Endothelial cell of umbilical vein (primary cell): ENCODE data around the gene DSG2. TPM values are rescaled to one million over a fixed set of nuclear protein-coding genes. Genes with fewer than 3 reads are reported as not detected.

Experiments used
- BruUV-seq: library from RNA; stranded (reverse); fragments of 400-500 nt; replicated peaks from 2 replicates; lab custom pipeline; 2021; lab: Mats Ljungman, UMichigan
- CTCF ChIA-PET: fragments of 300-600, 350-600 bp; sonication (Branson Sonifier 250); formaldehyde crosslinking; loops from one replicate; lab custom pipeline; 2021; ENCODE audit warnings: antibody characterized with exemption, inconsistent platforms; lab: Charles Lee
- POLR2A ChIA-PET: fragments of 300-600, 350-600 bp; sonication (Branson Sonifier 250); formaldehyde crosslinking; loops from one replicate; lab custom pipeline; 2021; ENCODE audit warnings: antibody characterized with exemption, inconsistent platforms; lab: Charles Lee
- DNase-seq: peaks from one replicate; pipeline ENCODE4 v3.0.0-alpha.2; 2011; ENCODE audit warnings: low read depth, low spot score
- FAIRE-seq: peaks from 2 replicates; lab custom pipeline; 2011; peaks lifted over from hg19 to GRCh38; lab: Jason Lieb, UNC
- H2AFZ ChIP-seq: 2 replicates; pipeline ENCODE4 v1.6.0; 2012; ENCODE audit warnings: low read depth, low read length, control low read depth, inconsistent platforms
- H3K27ac ChIP-seq: 2 replicates; pipeline ENCODE4 v1.5.1; 2011; ENCODE audit warnings: low read depth, mild to moderate bottlenecking, control low read depth, low read length, moderate library complexity; ENCODE audit not compliant: insufficient read depth
- H3K27me3 ChIP-seq, 2 experiments: 2 replicates each; pipeline versions ENCODE4 v1.6.0 to v1.6.1; 2011; ENCODE audit warnings: low read length in 2 of 2, mixed read lengths in 1 of 2; ENCODE audit not compliant: control insufficient read depth in 2 of 2, insufficient read depth in 2 of 2
- H3K36me3 ChIP-seq, 2 experiments: 2 replicates in 1 of 2; 3 replicates in 1 of 2; pipeline ENCODE4 v1.5.1; 2011; ENCODE audit warnings: low read length in 2 of 2, mild to moderate bottlenecking in 1 of 2, moderate library complexity in 1 of 2; ENCODE audit not compliant: control insufficient read depth in 2 of 2, insufficient read depth in 2 of 2; ENCODE audit errors: extremely low read depth in 1 of 2
- H3K4me1 ChIP-seq: 3 replicates; pipeline ENCODE4 v1.5.1; 2011; ENCODE audit warnings: mild to moderate bottlenecking, low read length; ENCODE audit not compliant: control insufficient read depth, insufficient read depth; ENCODE audit errors: extremely low read depth
- H3K4me2 ChIP-seq: 2 replicates; pipeline ENCODE4 v1.6.1; 2011; ENCODE audit warnings: low read length, control low read depth, mixed read lengths; ENCODE audit not compliant: insufficient read depth
- H3K4me3 ChIP-seq, 3 experiments: fragments of 200-600 bp in 1 of 3; sonication (generic), shearing (Covaris generic) in 1 of 3; replicated peaks in 1 of 3; 2 replicates each; pipeline ENCODE4 v1.5.1; 2011 to 2016; ENCODE audit warnings: control low read depth in 3 of 3, low read length in 3 of 3, mild to moderate bottlenecking in 2 of 3, inconsistent platforms in 1 of 3, low read depth in 1 of 3, moderate library complexity in 1 of 3; ENCODE audit not compliant: insufficient read depth in 1 of 3
- H3K79me2 ChIP-seq: 2 replicates; pipeline ENCODE4 v1.6.0; 2012; ENCODE audit warnings: low read length, inconsistent platforms; ENCODE audit not compliant: control insufficient read depth, insufficient read depth
- H3K9ac ChIP-seq: replicated peaks from 2 replicates; pipeline ENCODE3; 2011; ENCODE audit warnings: low read length, control low read depth; ENCODE audit not compliant: insufficient read depth; ENCODE audit errors: extremely low read depth
- H3K9me1 ChIP-seq: replicated peaks from 3 replicates; pipeline ENCODE4 v1.6.0; 2011; ENCODE audit warnings: mild to moderate bottlenecking, low read length; ENCODE audit not compliant: control insufficient read depth, insufficient read depth; ENCODE audit errors: extremely low read depth
- H3K9me3 ChIP-seq: replicated peaks from 2 replicates; pipeline ENCODE4 v1.5.1; 2012; ENCODE audit warnings: low read length, inconsistent platforms; ENCODE audit not compliant: control insufficient read depth, insufficient read depth
- H4K20me1 ChIP-seq: replicated peaks from 2 replicates; pipeline ENCODE3; 2011; ENCODE audit warnings: mild to moderate bottlenecking, low read length; ENCODE audit not compliant: control insufficient read depth, insufficient read depth; ENCODE audit errors: extremely low read depth
- FOS ChIP-seq: IDR thresholded peaks from 2 replicates; pipeline ENCODE4 v1.6.1; 2011; ENCODE audit warnings: mild to moderate bottlenecking, low read length, moderate library complexity, borderline replicate concordance; ENCODE audit not compliant: insufficient read depth
- GATA2 ChIP-seq: IDR thresholded peaks from 2 replicates; pipeline ENCODE4 v1.7.0; 2011; ENCODE audit warnings: low read depth, mild to moderate bottlenecking, moderate library complexity, mixed read lengths, low read length; ENCODE audit not compliant: insufficient read length, insufficient read depth
- JUN ChIP-seq: IDR thresholded peaks from 2 replicates; pipeline ENCODE4 v1.6.1; 2011; ENCODE audit warnings: borderline replicate concordance, low read depth; ENCODE audit not compliant: insufficient read length, insufficient read depth
- dilution Hi-C: fragments of 300-500 bp; cut with MboI; formaldehyde crosslinking; loops from one replicate; pipeline ENCODE4 v1.15.0; 2019; ENCODE audit warnings: low sequenced_read_pairs; ENCODE audit not compliant: extremely low pct_ligation_motif_present
- intact Hi-C: fragments of 100-400 bp; cut with micrococcal nuclease; formaldehyde crosslinking; loops from one replicate; pipeline ENCODE4 v1.10.0; 2022
- polyA plus RNA-seq, 4 experiments: library from polyadenylated mRNA; depleted of rRNA in 3 of 4; stranded (reverse) in 3 of 4; unstranded in 1 of 4; fragments of >200 nt; gene quantifications; 2 replicates each; pipeline versions ENCODE4 v1.2.1 to v1.2.3, GENCODE V29; 2011 to 2012; ENCODE audit warnings: missing spikeins in 1 of 4
- total RNA-seq: library from RNA; stranded (reverse); gene quantifications from 2 replicates; pipeline ENCODE4 v1.2.3, GENCODE V29; 2021
- TF ChIP-seq, protein P1 (sequence below), 2 donors: IDR thresholded peaks; 1 replicate in 1 of 2; 2 replicates in 1 of 2; pipeline ENCODE4 v1.5.1; 2011; ENCODE audit warnings: low read length in 2 of 2, mild to moderate bottlenecking in 2 of 2, moderate library complexity in 2 of 2, control low read depth in 1 of 2, inconsistent platforms in 1 of 2, low read depth in 1 of 2; ENCODE audit not compliant: insufficient read depth in 1 of 2; ENCODE audit errors: extremely low read depth in 1 of 2
- TF ChIP-seq, protein P2 (sequence below): IDR thresholded peaks from 2 replicates; pipeline ENCODE4 v1.6.1; 2011; ENCODE audit not compliant: insufficient read depth, insufficient read length

DSG2 gene
- total and polyA plus RNA-seq, 2 donors (not counting 3 experiments of a cell fraction or from before 2014, with no cell fraction given), result 0.04 TPM

DNA sequence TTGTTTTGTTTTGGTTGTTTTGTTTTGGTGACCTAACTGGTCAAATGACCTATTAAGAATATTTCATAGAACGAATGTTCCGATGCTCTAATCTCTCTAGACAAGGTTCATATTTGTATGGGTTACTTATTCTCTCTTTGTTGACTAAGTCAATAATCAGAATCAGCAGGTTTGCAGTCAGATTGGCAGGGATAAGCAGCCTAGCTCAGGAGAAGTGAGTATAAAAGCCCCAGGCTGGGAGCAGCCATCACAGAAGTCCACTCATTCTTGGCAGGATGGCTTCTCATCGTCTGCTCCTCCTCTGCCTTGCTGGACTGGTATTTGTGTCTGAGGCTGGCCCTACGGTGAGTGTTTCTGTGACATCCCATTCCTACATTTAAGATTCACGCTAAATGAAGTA is 93.7 kb downstream of the DSG2 start, which contains the start of gene TTR:
Gene TTR (plus strand): TSS at position 250 of the 400 bp plus-strand sequence. CDS start 26 bp downstream, at position 276.
- Histone ChIP-seq H3K9ac (no peak within 1 kb of the TSS), H3K4me1 (no peaks in the 10 kb centered on the region), H4K20me1 (no peaks in the 10 kb centered on the region), H3K9me1 (no peaks in the 10 kb centered on the region), H3K9me3 (no peaks in the 10 kb centered on the region), H2AFZ (no peak within 1 kb of the TSS), H3K27ac (no peak within 1 kb of the TSS), H3K27me3 (peaks cover 0 to 6% of the 10 kb centered on the region in 2 experiments), H3K79me2 (no peaks in the 10 kb centered on the region), H3K36me3 (no peaks in the 10 kb centered on the region), H3K4me2 (no peak within 1 kb of the TSS), H3K4me3 (no peak within 1 kb of the TSS)
- dilution Hi-C loops, result no loop called here
- no peak for FAIRE-seq
- POLR2A ChIA-PET, result no interaction called here
- TF ChIP-seq GATA2 (no peak), FOS (no peak), JUN (no peak)
- TF ChIP-seq, protein P1, sequence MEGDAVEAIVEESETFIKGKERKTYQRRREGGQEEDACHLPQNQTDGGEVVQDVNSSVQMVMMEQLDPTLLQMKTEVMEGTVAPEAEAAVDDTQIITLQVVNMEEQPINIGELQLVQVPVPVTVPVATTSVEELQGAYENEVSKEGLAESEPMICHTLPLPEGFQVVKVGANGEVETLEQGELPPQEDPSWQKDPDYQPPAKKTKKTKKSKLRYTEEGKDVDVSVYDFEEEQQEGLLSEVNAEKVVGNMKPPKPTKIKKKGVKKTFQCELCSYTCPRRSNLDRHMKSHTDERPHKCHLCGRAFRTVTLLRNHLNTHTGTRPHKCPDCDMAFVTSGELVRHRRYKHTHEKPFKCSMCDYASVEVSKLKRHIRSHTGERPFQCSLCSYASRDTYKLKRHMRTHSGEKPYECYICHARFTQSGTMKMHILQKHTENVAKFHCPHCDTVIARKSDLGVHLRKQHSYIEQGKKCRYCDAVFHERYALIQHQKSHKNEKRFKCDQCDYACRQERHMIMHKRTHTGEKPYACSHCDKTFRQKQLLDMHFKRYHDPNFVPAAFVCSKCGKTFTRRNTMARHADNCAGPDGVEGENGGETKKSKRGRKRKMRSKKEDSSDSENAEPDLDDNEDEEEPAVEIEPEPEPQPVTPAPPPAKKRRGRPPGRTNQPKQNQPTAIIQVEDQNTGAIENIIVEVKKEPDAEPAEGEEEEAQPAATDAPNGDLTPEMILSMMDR (IDR thresholded peaks at IDR 0.05; ENCODE audit: extremely low read depth in 1 of 2, insufficient read depth in 1 of 2, low read depth in 1 of 2, low read length in 2 of 2), result no peak
- TF ChIP-seq, protein P2, sequence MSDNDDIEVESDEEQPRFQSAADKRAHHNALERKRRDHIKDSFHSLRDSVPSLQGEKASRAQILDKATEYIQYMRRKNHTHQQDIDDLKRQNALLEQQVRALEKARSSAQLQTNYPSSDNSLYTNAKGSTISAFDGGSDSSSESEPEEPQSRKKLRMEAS, result no peak
- no TSS peak for BruUV-seq
- no peak for DNase-seq
- CTCF ChIA-PET, result no interaction called here
- intact Hi-C loops, result no loop called here
